Measurements from ENCODE around the gene SGMS1. TPM values are rescaled to one million over a fixed set of nuclear protein-coding genes. Genes with fewer than 3 reads are reported as not detected.

The SGMS1 gene
- total RNA-seq, 4 donors from 2014 or later = 80.8 to 98.9 (median 90.7) TPM

- 49 to 51% methylated on average over 2 of the region's 2 CpGs for WGBS, 2 donors
- intact Hi-C loops (cut with DNase I) = no loop called here
- no peak for DNase-seq
- Histone ChIP-seq H3K27ac (no peak overlapping the region), H3K4me1 (no peaks in the 10 kb centered on the region), H3K36me3 (no peaks in the 10 kb centered on the region), H3K27me3 (no peaks in the 10 kb centered on the region), H3K4me3 (replicated peaks in 1 of 3) (no peak overlapping the region), H3K9me3 (no peaks in the 10 kb centered on the region)
- TF ChIP-seq POLR2A (IDR thresholded peaks at IDR 0.05) = no peak
- TF ChIP-seq, protein P1, sequence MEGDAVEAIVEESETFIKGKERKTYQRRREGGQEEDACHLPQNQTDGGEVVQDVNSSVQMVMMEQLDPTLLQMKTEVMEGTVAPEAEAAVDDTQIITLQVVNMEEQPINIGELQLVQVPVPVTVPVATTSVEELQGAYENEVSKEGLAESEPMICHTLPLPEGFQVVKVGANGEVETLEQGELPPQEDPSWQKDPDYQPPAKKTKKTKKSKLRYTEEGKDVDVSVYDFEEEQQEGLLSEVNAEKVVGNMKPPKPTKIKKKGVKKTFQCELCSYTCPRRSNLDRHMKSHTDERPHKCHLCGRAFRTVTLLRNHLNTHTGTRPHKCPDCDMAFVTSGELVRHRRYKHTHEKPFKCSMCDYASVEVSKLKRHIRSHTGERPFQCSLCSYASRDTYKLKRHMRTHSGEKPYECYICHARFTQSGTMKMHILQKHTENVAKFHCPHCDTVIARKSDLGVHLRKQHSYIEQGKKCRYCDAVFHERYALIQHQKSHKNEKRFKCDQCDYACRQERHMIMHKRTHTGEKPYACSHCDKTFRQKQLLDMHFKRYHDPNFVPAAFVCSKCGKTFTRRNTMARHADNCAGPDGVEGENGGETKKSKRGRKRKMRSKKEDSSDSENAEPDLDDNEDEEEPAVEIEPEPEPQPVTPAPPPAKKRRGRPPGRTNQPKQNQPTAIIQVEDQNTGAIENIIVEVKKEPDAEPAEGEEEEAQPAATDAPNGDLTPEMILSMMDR (IDR thresholded peaks at IDR 0.05) = no peak
These were observed 362.9 kb downstream of the SGMS1 start for GRCh38 chr10:50260791-50261281.

Small RNAs within 50 kb of the gene (small RNA-seq; reads per million reads assigned to genes)
- gene RNU7-107P = not detected

Other genes starting within 250 kb of the SGMS1 start
- gene ASAH2B, start 116.0 kb upstream of the SGMS1 start, total RNA-seq = 1 to 10 TPM; 2.4 to 3.5 (median 3.1) TPM